ENCODE measurements around the gene CIP2A.

DNA sequence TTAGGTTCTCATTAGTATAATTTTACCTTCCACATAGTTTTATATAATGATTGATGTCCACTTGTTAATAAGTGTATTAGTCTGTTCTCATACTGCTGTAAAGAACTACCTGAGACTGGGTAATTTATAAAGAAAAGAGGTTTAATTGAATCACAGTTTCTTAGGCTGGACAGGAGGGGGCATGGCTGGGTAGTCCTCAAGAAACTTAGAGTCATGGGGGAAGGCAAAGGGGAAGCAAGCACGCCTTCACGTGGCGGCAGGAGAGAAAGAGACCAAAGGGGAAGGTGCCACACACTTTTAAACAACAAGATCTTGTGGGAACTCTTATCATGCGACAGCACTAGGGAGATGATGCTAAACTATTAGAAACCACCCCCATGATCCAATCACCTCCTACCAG is 19.5 kb upstream of the CIP2A start:
- TF ChIP-seq EZH2 (IDR thresholded peaks at IDR 0.05): no peak
- TF ChIP-seq EZH2phosphoT487 (IDR thresholded peaks at IDR 0.05): no peak
